K562 (cell line): ENCODE results near the gene MUCL3. TPM values are rescaled to one million over a fixed set of nuclear protein-coding genes. Genes with fewer than 3 reads are reported as not detected.
A peak's percentile ranks its signal among the peaks of the same experiment; 100 is the strongest.

ENCODE experiments used
- CAMTA2 ChIP-seq: fragments of 250-450 bp; sonication (Bioruptor Pico); conservative IDR thresholded peaks from 2 replicates; pipeline ENCODE4 v1.5.1; 2022
- EGR1 ChIP-seq: fragments of 450-650 bp; conservative IDR thresholded peaks from 2 replicates; pipeline ENCODE4 v1.6.1; 2017; ENCODE audit warnings: mild to moderate bottlenecking
- KDM1A ChIP-seq, 2 experiments: fragments of 450-650 bp; IDR thresholded peaks; 2 replicates each; pipeline ENCODE4 v1.6.1; 2016; ENCODE audit warnings: mild to moderate bottlenecking in 2 of 2
- POLR2A ChIP-seq: fragments of 450-650 bp; conservative IDR thresholded peaks from 2 replicates; pipeline ENCODE4 v1.6.1; 2016
- SAP30 ChIP-seq: fragments of 200-600 bp; sonication (generic); IDR thresholded peaks from 2 replicates; pipeline ENCODE4 v1.6.1; 2012; ENCODE audit warnings: borderline replicate concordance, low read depth, mild to moderate bottlenecking, moderate library complexity, low read length, control low read depth, inconsistent platforms; ENCODE audit not compliant: insufficient read depth, poor library complexity, severe bottlenecking
- SMARCC2 ChIP-seq: fragments of 450-650 bp; IDR thresholded peaks from 2 replicates; pipeline ENCODE4 v1.6.1; 2017; ENCODE audit warnings: antibody characterized with exemption, moderate library complexity, mild to moderate bottlenecking, low read depth
- SREBF1 ChIP-seq: fragments of 150-350 bp; IDR thresholded peaks from 2 replicates; pipeline ENCODE4 v1.6.1; 2014; ENCODE audit warnings: antibody characterized with exemption, low read depth, low read length, borderline replicate concordance
- TAF9B ChIP-seq: fragments of 450-650 bp; IDR thresholded peaks from 2 replicates; pipeline ENCODE4 v1.6.1; 2018; ENCODE audit warnings: mild to moderate bottlenecking; ENCODE audit not compliant: partially characterized antibody
- TARDBP ChIP-seq: fragments of 450-650 bp; IDR thresholded peaks from 2 replicates; pipeline ENCODE4 v1.6.1; 2016
- TBP ChIP-seq: optimal IDR thresholded peaks from 2 replicates; pipeline ENCODE3; 2011; ENCODE audit warnings: low read depth, low read length, improper control_type of control experiment
- ZBTB1 ChIP-seq: sonication (generic); formaldehyde crosslinking; IDR thresholded peaks from 2 replicates; pipeline ENCODE4 v1.8.1; 2023; ENCODE audit warnings: missing genetic modification reagents, low read depth, mild to moderate bottlenecking, borderline replicate concordance
- ZNF174 ChIP-seq: fragments of 250-450 bp; sonication (Bioruptor Pico); IDR thresholded peaks from 2 replicates; pipeline ENCODE4 v1.4.0; 2020; ENCODE audit warnings: mild to moderate bottlenecking
- ZNF23 ChIP-seq: fragments of 250-450 bp; sonication (Bioruptor Pico); IDR thresholded peaks from 2 replicates; pipeline ENCODE4 v1.4.0; 2020; ENCODE audit warnings: mild to moderate bottlenecking
- polyA plus RNA-seq, 8 experiments: library from polyadenylated mRNA; depleted of rRNA in 4 of 8; stranded (reverse) in 5 of 8; unstranded in 3 of 8; fragments of >200 nt; fragmentation: Nextera tagmentation in 2 of 8; fragmentation: Illumina TruSeq in 1 of 8; extraction: Ambion mirVana in 2 of 8; extraction: Trizol in 1 of 8; gene quantifications; 2 replicates each; pipeline versions ENCODE4 v1.2.1 to v1.2.3, GENCODE V29; 2011 to 2014; ENCODE audit warnings: inconsistent platforms in 1 of 8, missing spikeins in 1 of 8
- total RNA-seq, 7 experiments: library from RNA; depleted of rRNA in 6 of 7; stranded (reverse); fragments of >200 nt in 6 of 7; fragmentation: Illumina TruSeq in 2 of 7; extraction: Trizol in 2 of 7; gene quantifications; 2 replicates each; pipeline versions ENCODE4 v1.2.1 to v1.2.3, GENCODE V29; 2011 to 2021; ENCODE audit warnings: low replicate concordance in 1 of 7
- TF ChIP-seq, protein P1 (sequence below): sonication (generic); formaldehyde crosslinking; IDR thresholded peaks from 2 replicates; pipeline ENCODE4 v1.8.1; 2023; ENCODE audit warnings: mild to moderate bottlenecking, missing genetic modification reagents
- TF ChIP-seq, protein P2 (sequence below): fragments of 250-450 bp; sonication (Bioruptor Pico); IDR thresholded peaks from 2 replicates; pipeline ENCODE4 v1.9.0; 2021; ENCODE audit warnings: mild to moderate bottlenecking
- TF ChIP-seq, protein P3 (sequence below): sonication (generic); formaldehyde crosslinking; IDR thresholded peaks from 2 replicates; pipeline ENCODE4 v1.8.1; 2023; ENCODE audit warnings: mild to moderate bottlenecking, missing genetic modification reagents
- TF ChIP-seq, protein P4 (sequence below): fragments of 250-450 bp; sonication (Bioruptor Pico); IDR thresholded peaks from 2 replicates; pipeline ENCODE4 v1.9.0; 2021; ENCODE audit warnings: mild to moderate bottlenecking, inconsistent platforms
- TF ChIP-seq, protein P5 (sequence below): fragments of 450-650 bp; formaldehyde crosslinking; IDR thresholded peaks from 2 replicates; pipeline ENCODE4 v1.4.0; 2022; ENCODE audit warnings: mild to moderate bottlenecking, moderate library complexity
- TF ChIP-seq, protein P6 (sequence below): fragments of 200-800 bp; sonication (Bioruptor generic); IDR thresholded peaks from 2 replicates; pipeline ENCODE4 v1.6.1; 2017; ENCODE audit warnings: missing genetic modification characterization, missing compliant biosample characterization

Gene MUCL3
- total and polyA plus RNA-seq, 9 of the 15 experiments (the other 6 are each of a cell fraction or from before 2014, with no cell fraction given): 0.07 TPM; not detected in 8

DNA sequence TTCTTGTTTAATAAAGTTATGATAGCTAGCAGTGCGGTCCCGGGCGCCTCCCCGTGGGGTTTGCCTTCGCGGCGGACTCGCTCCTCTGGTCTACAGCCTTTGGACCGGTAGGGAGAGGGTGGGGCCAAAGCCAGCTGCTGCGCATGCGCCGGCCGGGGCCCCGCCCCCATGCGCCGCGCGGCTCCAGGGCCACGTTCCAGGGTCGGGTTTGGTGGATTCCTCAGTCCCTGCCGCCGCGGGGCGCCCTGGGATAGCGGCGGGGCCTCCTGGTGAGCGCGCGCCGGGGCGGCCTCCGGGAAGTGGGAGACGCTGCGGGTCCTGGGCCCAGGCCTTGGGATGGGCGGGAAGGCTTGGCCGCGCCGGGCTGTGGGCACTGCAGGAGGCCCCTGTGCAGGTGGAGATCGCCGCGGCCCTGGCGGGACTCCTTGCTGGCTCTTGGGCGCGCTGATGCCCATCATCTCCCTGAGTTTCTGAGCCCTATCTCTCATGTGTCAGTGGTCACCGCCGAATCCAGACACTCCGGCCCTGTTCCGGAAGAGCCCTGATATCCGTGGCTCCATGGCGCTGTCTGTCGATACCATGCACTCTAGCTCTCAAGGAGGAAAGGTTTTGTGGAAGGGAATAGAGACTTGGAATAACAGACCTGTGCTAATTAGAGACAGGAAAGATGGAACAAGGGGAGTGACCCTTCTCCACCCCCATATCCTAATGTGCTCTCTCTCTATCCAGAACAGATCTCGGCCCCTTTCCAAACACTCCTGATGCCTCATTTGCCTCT, 26.5 kb upstream of the MUCL3 start, which contains the start of gene VARS2 (continued):
- TF ChIP-seq, protein P1, sequence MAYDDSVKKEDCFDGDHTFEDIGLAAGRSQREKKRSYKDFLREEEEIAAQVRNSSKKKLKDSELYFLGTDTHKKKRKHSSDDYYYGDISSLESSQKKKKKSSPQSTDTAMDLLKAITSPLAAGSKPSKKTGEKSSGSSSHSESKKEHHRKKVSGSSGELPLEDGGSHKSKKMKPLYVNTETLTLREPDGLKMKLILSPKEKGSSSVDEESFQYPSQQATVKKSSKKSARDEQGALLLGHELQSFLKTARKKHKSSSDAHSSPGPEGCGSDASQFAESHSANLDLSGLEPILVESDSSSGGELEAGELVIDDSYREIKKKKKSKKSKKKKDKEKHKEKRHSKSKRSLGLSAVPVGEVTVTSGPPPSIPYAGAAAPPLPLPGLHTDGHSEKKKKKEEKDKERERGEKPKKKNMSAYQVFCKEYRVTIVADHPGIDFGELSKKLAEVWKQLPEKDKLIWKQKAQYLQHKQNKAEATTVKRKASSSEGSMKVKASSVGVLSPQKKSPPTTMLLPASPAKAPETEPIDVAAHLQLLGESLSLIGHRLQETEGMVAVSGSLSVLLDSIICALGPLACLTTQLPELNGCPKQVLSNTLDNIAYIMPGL: peak; percentile 72; the same call in 1 of the 2 replicates
- peak; percentile 61; the same call in 1 of the 2 replicates for TF ChIP-seq TARDBP
- peak; percentile 88 for TF ChIP-seq POLR2A
- TF ChIP-seq, protein P2, sequence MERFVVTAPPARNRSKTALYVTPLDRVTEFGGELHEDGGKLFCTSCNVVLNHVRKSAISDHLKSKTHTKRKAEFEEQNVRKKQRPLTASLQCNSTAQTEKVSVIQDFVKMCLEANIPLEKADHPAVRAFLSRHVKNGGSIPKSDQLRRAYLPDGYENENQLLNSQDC (CRISPR knock-in tag): no peak; the same call in 1 of the 2 replicates
- TF ChIP-seq TAF9B: no peak
- TF ChIP-seq ZNF23 (CRISPR knock-in tag): peak; percentile 53; the same call in 1 of the 2 replicates
- TF ChIP-seq, protein P3, sequence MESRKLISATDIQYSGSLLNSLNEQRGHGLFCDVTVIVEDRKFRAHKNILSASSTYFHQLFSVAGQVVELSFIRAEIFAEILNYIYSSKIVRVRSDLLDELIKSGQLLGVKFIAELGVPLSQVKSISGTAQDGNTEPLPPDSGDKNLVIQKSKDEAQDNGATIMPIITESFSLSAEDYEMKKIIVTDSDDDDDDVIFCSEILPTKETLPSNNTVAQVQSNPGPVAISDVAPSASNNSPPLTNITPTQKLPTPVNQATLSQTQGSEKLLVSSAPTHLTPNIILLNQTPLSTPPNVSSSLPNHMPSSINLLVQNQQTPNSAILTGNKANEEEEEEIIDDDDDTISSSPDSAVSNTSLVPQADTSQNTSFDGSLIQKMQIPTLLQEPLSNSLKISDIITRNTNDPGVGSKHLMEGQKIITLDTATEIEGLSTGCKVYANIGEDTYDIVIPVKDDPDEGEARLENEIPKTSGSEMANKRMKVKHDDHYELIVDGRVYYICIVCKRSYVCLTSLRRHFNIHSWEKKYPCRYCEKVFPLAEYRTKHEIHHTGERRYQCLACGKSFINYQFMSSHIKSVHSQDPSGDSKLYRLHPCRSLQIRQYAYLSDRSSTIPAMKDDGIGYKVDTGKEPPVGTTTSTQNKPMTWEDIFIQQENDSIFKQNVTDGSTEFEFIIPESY (CRISPR knock-in tag): peak; percentile 94
- TF ChIP-seq ZBTB1 (CRISPR knock-in tag): no peak; the same call in 1 of the 2 replicates
- peak; percentile 53 for TF ChIP-seq EGR1
- TF ChIP-seq SMARCC2: no peak
- TF ChIP-seq SAP30: peak; percentile 47
- TF ChIP-seq TBP: peak; percentile 79
- TF ChIP-seq ZNF174: no peak
- TF ChIP-seq KDM1A (IDR thresholded peaks at IDR 0.05): no peak
- TF ChIP-seq, protein P4, sequence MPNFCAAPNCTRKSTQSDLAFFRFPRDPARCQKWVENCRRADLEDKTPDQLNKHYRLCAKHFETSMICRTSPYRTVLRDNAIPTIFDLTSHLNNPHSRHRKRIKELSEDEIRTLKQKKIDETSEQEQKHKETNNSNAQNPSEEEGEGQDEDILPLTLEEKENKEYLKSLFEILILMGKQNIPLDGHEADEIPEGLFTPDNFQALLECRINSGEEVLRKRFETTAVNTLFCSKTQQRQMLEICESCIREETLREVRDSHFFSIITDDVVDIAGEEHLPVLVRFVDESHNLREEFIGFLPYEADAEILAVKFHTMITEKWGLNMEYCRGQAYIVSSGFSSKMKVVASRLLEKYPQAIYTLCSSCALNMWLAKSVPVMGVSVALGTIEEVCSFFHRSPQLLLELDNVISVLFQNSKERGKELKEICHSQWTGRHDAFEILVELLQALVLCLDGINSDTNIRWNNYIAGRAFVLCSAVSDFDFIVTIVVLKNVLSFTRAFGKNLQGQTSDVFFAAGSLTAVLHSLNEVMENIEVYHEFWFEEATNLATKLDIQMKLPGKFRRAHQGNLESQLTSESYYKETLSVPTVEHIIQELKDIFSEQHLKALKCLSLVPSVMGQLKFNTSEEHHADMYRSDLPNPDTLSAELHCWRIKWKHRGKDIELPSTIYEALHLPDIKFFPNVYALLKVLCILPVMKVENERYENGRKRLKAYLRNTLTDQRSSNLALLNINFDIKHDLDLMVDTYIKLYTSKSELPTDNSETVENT (CRISPR knock-in tag): peak; percentile 94
- TF ChIP-seq, protein P5, sequence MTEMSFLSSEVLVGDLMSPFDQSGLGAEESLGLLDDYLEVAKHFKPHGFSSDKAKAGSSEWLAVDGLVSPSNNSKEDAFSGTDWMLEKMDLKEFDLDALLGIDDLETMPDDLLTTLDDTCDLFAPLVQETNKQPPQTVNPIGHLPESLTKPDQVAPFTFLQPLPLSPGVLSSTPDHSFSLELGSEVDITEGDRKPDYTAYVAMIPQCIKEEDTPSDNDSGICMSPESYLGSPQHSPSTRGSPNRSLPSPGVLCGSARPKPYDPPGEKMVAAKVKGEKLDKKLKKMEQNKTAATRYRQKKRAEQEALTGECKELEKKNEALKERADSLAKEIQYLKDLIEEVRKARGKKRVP (CRISPR knock-in tag): peak; percentile 61
- no peak for TF ChIP-seq SREBF1
- TF ChIP-seq, protein P6, sequence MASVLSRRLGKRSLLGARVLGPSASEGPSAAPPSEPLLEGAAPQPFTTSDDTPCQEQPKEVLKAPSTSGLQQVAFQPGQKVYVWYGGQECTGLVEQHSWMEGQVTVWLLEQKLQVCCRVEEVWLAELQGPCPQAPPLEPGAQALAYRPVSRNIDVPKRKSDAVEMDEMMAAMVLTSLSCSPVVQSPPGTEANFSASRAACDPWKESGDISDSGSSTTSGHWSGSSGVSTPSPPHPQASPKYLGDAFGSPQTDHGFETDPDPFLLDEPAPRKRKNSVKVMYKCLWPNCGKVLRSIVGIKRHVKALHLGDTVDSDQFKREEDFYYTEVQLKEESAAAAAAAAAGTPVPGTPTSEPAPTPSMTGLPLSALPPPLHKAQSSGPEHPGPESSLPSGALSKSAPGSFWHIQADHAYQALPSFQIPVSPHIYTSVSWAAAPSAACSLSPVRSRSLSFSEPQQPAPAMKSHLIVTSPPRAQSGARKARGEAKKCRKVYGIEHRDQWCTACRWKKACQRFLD (CRISPR knock-in tag): peak; percentile 12; the same call in 1 of the 2 replicates
- peak; percentile 95 for TF ChIP-seq CAMTA2 (CRISPR knock-in tag)
